Breast epithelium (tissue), 4 donors: ENCODE results near the gene FMNL3. TPM values are rescaled to one million over a fixed set of nuclear protein-coding genes. Genes with fewer than 3 reads are reported as not detected.
"Not testable (repeated sequence)": the region's sequence is repeated elsewhere in the genome, so short reads cannot be mapped to it uniquely, and the experiment has no call there.

ENCODE experiments used
- DNase-seq, 2 donors: peaks; one replicate each; pipeline ENCODE4 v3.0.0-alpha.2; 2019; ENCODE audit warnings: low spot score in 2 of 2
- H3K27ac ChIP-seq, 2 donors: fragments of 200-600 bp; sonication (generic) in 1 of 2; one replicate each; pipeline ENCODE4 v1.5.1; 2016 to 2019; ENCODE audit warnings: mild to moderate bottlenecking in 1 of 2
- H3K27me3 ChIP-seq, 2 donors: fragments of 200-600 bp; sonication (generic) in 1 of 2; one replicate each; pipeline versions ENCODE4 v1.5.1 to v1.6.0; 2017 to 2019; ENCODE audit warnings: control low read depth in 1 of 2, mild to moderate bottlenecking in 1 of 2
- H3K36me3 ChIP-seq: fragments of 200-600 bp; one replicate; pipeline ENCODE4 v1.5.1; 2019
- H3K4me1 ChIP-seq, 2 donors: fragments of 200-600 bp; sonication (generic); one replicate each; pipeline ENCODE4 v1.5.1; 2016 to 2019; ENCODE audit warnings: control low read depth in 1 of 2
- H3K4me3 ChIP-seq, 3 donors: fragments of 200-600 bp; sonication (generic); 1 replicate in 2 of 3; 2 replicates in 1 of 3; pipeline ENCODE4 v1.5.1; 2016 to 2019; ENCODE audit warnings: mild to moderate bottlenecking in 3 of 3, moderate library complexity in 2 of 3
- H3K9me3 ChIP-seq, 2 donors: fragments of 200-600 bp; sonication (generic) in 1 of 2; one replicate each; pipeline ENCODE4 v1.5.1; 2016 to 2019; ENCODE audit warnings: control low read depth in 1 of 2
- CTCF ChIP-seq, 3 donors: fragments of 450-650 bp; IDR thresholded peaks; one replicate each; pipeline ENCODE4 v1.5.1; 2016 to 2017; ENCODE audit warnings: antibody characterized with exemption in 3 of 3, mild to moderate bottlenecking in 3 of 3, moderate library complexity in 3 of 3
- POLR2A ChIP-seq: fragments of 450-650 bp; IDR thresholded peaks from one replicate; pipeline ENCODE4 v1.6.1; 2016; ENCODE audit warnings: antibody characterized with exemption, mild to moderate bottlenecking, moderate library complexity
- POLR2AphosphoS5 ChIP-seq, 3 donors: sonication (generic); formaldehyde crosslinking; IDR thresholded peaks; one replicate each; pipeline ENCODE4 v1.6.1; 2017; ENCODE audit warnings: antibody characterized with exemption in 3 of 3
- intact Hi-C: fragments of 100-400 bp; cut with DNase I; formaldehyde crosslinking; loops from one replicate; pipeline ENCODE4 v1.15.1; 2023; ENCODE audit warnings: low total_unique reads
- total RNA-seq, 3 donors: library from RNA; depleted of rRNA; stranded (reverse); fragments of >200 nt; gene quantifications; one replicate each; pipeline ENCODE4 v1.1.0, GENCODE V29; 2016

Gene FMNL3
- total RNA-seq, 3 donors from 2014 or later = 9.8 to 13.8 (median 13.3) TPM

- Histone ChIP-seq H3K36me3 (no peaks in the 10 kb centered on the region), H3K4me1 (peaks cover 6 to 24% of the 10 kb centered on the region in 2 donors), H3K27me3 (no peaks in the 10 kb centered on the region), H3K27ac (no peak overlapping the region), H3K9me3 (no peaks in the 10 kb centered on the region), H3K4me3 (no peak overlapping the region)
- intact Hi-C loops = no loop called here
- TF ChIP-seq POLR2A = no peak
- TF ChIP-seq CTCF (IDR thresholded peaks at IDR 0.05) = no peak
- TF ChIP-seq POLR2AphosphoS5 (IDR thresholded peaks at IDR 0.05) = no peak
- DNase-seq = no peak
Measured at GRCh38 chr12:49748306-49748705, 41.1 kb upstream of the FMNL3 start.

- Histone ChIP-seq H3K27ac (peak overlapping the region in 1 of 2 donors; percentile 100), H3K4me3 (peak overlapping the region in 1 of 3 donors; percentile 17), H3K27me3 (no peaks in the 10 kb centered on the region), H3K9me3 (no peaks in the 10 kb centered on the region), H3K4me1 (peaks cover 6 to 10% of the 10 kb centered on the region in 2 donors), H3K36me3 (no peaks in the 10 kb centered on the region)
- TF ChIP-seq CTCF (IDR thresholded peaks at IDR 0.05) = no peak
- no peak for TF ChIP-seq POLR2AphosphoS5 (IDR thresholded peaks at IDR 0.05)
- TF ChIP-seq POLR2A = no peak
- intact Hi-C loops = no loop called here
- no peak for DNase-seq
Measured at GRCh38 chr12:49744363-49744885, 37.2 kb upstream of the FMNL3 start.

- H3K27ac ChIP-seq = peak overlapping the region; percentile 98 to 100
- H3K4me3 ChIP-seq = peak overlapping the region; percentile 70 to 90 (median 79)
- H3K27me3 ChIP-seq = no peaks in the 10 kb centered on the region
- H3K4me1 ChIP-seq = peaks cover 6 to 10% of the 10 kb centered on the region in 2 donors
- DNase-seq = peak; percentile 90 to 91
- no peaks in the 10 kb centered on the region for H3K9me3 ChIP-seq
- no peaks in the 10 kb centered on the region for H3K36me3 ChIP-seq
- intact Hi-C loops = no loop called here
- TF ChIP-seq POLR2AphosphoS5 (IDR thresholded peaks at IDR 0.05) = peak; percentile 4 to 37 (median 15)
- TF ChIP-seq POLR2A = no peak
Measured at GRCh38 chr12:49741882-49742620, 34.8 kb upstream of the FMNL3 start.

DNA sequence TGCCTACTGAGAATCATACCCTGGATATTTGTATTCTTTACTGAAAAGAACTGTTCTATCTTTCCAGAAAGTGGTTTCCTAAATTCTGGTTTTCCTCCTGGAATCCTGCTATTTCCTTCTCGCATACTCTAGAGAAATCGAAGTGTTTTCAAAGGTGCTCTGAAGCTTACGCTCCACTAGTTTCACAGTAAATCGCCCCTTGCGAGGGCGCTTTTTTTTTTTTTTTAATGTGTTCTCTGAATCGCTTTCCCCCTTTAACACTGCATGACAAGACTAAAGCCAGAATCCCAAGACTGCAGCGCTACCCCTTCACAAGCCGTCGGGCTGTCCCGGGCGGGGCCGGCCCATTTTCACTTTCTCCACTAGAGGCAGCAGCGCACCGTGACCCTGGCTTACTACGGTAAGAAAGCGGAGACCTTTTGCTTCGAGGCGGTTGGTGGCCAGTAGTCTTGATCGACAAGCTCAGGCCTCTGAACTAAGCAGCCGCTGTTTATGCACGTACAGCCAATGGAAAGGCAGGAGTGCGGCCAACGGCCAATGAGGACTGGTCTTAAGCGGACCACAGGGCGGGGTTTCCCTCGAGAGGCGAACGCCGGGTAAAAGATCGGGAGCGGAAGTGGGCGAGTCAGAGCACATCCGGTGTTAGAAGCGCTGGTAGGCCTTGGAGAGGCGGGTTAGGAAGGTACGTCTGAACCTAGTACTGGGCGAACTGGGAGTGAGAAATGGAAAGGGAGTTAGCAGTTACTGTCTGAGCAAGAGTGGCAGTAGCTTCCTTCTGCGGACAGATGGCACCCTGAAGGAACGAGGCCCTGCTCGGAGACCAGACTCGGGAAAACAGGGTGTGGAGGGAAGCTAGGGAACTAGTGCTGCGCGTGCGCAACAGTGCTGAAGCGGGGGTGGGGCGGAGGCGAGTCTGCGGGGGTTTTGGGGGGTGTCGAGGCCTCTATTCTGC lies 34.0 kb upstream of the FMNL3 start, which contains the start of gene TMBIM6:
TSS of gene TMBIM6 (plus strand) at position 628 of the 952 bp plus-strand sequence. CDS start 10,937 bp downstream, outside the sequence.
- no peaks in the 10 kb centered on the region for H3K9me3 ChIP-seq
- intact Hi-C loops = no loop called here
- DNase-seq = peak; percentile 99 to 100
- peak within 1 kb of the TSS; percentile 70 to 90 (median 79) for H3K4me3 ChIP-seq
- peaks cover 6 to 10% of the 10 kb centered on the region in 2 donors for H3K4me1 ChIP-seq
- H3K36me3 ChIP-seq = no peaks in the 10 kb centered on the region
- peak within 1 kb of the TSS; percentile 98 to 100 for H3K27ac ChIP-seq
- peak; percentile 96 to 99 (median 98) for TF ChIP-seq CTCF (IDR thresholded peaks at IDR 0.05)
- peak; percentile 99 for TF ChIP-seq POLR2A
- TF ChIP-seq POLR2AphosphoS5 (IDR thresholded peaks at IDR 0.05) = peak; percentile 99 to 100 (median 99)
- no peaks in the 10 kb centered on the region for H3K27me3 ChIP-seq

DNA sequence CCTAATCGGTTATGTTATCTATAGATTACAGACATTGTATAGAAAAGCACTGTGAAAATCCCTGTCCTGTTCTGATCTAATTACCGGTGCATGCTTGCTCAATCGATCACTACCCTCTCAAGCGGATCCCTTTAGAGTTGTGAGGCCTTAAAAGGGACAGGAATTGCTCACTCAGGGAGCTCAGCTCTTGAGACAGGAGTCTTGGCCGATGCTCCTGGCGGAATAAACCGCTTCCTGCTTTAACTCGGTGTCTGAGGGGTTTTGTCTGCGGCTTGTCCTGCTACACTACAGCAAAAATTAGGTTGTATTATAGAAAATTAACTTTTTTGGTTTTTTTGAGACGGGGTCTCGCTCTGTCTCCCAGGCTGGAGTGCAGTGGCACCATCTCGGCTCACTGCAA lies 33.1 kb upstream of the FMNL3 start:
- H3K4me1 ChIP-seq, H3K4me3 ChIP-seq, intact Hi-C loops, DNase-seq, H3K9me3 ChIP-seq, H3K36me3 ChIP-seq, H3K27me3 ChIP-seq: not testable (repeated sequence)
- peak overlapping the region in 1 of 2 donors; percentile 100 for H3K27ac ChIP-seq

GRCh38 chr12:49738721-49739120 lies 31.5 kb upstream of the FMNL3 start:
- H3K36me3 ChIP-seq, DNase-seq, intact Hi-C loops, H3K4me1 ChIP-seq, H3K27me3 ChIP-seq, H3K9me3 ChIP-seq, H3K4me3 ChIP-seq, H3K27ac ChIP-seq: not testable (repeated sequence)

DNA sequence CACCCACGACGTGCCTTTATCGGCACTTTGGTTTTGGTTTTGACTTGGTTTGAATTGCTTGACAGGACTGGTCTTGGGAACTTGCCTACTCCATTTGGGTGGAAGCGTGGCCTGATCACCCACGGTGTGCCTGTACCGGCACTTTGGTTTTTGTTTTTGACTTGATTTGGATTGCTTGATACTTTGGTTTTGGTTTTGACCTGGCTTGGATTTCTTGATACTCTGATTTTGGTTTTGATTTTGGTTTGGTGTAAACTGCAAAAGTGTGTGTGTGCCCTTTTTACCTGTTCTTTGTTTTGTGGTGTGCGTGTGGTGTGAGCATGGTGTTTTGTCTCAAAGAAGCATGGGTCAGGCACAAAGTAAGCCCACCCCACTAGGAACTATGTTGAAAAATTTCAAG lies 27.7 kb upstream of the FMNL3 start:
- H3K4me1 ChIP-seq, H3K27ac ChIP-seq, H3K4me3 ChIP-seq, H3K9me3 ChIP-seq, DNase-seq, intact Hi-C loops, H3K36me3 ChIP-seq, H3K27me3 ChIP-seq: not testable (repeated sequence)
